A673 (cell line): ENCODE results near the gene TMEM130.

Experiments
- CTCF ChIP-seq: fragments of 300-800, 200-600 bp; sonication (generic); conservative IDR thresholded peaks from 2 replicates; pipeline ENCODE4 v1.5.1; 2017; ENCODE audit warnings: low read depth, mild to moderate bottlenecking, antibody characterized with exemption, low read length, moderate library complexity, mixed read lengths
- EZH2 ChIP-seq: fragments of 200-600 bp; sonication (generic); IDR thresholded peaks from 2 replicates; pipeline ENCODE4 v1.6.1; 2017; ENCODE audit warnings: borderline replicate concordance, low read depth, mild to moderate bottlenecking, mixed read lengths, antibody characterized with exemption, low read length; ENCODE audit not compliant: poor library complexity, severe bottlenecking

- TF ChIP-seq CTCF (no peak), EZH2 (no peak)
These were observed 5.7 kb upstream of the TMEM130 start for GRCh38 chr7:98875501-98875900.
